CD1c-positive myeloid dendritic cell (primary cell): ENCODE results near the gene PI4KB.
"Not testable (repeated sequence)": the region's sequence is repeated elsewhere in the genome, so short reads cannot be mapped to it uniquely, and the experiment has no call there.

Experiments
- DNase-seq: peaks from one replicate; pipeline ENCODE4 v3.0.0-alpha.2; 2016; ENCODE audit errors: extremely low spot score

The PI4KB gene

GRCh38 chr1:151327223-151327902 lies at the start of gene PI4KB:
TSS of gene PI4KB (minus strand) at chr1:151327416. CDS start at chr1:151316481, 10,935 bp downstream.
- peak; percentile 98 for DNase-seq

- DNase-seq = no peak
Measured at GRCh38 chr1:151373196-151373595, 46.0 kb upstream of the PI4KB start.

- no peak for DNase-seq
Measured at GRCh38 chr1:151372058-151372934, 45.1 kb upstream of the PI4KB start, which contains the start of gene SELENBP1. TSS of gene SELENBP1 (minus strand) at chr1:151372705. CDS start at chr1:151372641, 64 bp downstream.

- DNase-seq = no peak
Measured at GRCh38 chr1:151371370-151372057, 44.3 kb upstream of the PI4KB start.

- DNase-seq = no peak
Measured at GRCh38 chr1:151370211-151370911, 43.1 kb upstream of the PI4KB start.

GRCh38 chr1:151369621-151370048 lies 42.4 kb upstream of the PI4KB start:
- DNase-seq = no peak

GRCh38 chr1:151369302-151369610 lies 42.0 kb upstream of the PI4KB start:
- DNase-seq = no peak

- DNase-seq = no peak
Measured at GRCh38 chr1:151368393-151369301, 41.4 kb upstream of the PI4KB start.

- DNase-seq = no peak
Measured at GRCh38 chr1:151367658-151368392, 40.6 kb upstream of the PI4KB start.

- DNase-seq = no peak
Measured at GRCh38 chr1:151364996-151365395, 37.8 kb upstream of the PI4KB start.

- DNase-seq = no peak
Measured at GRCh38 chr1:151362308-151363155, 35.3 kb upstream of the PI4KB start.

GRCh38 chr1:151361883-151362282 lies 34.7 kb upstream of the PI4KB start:
- no peak for DNase-seq

- no peak for DNase-seq
Measured at GRCh38 chr1:151356696-151357095, 29.5 kb upstream of the PI4KB start.

GRCh38 chr1:151352021-151352718 lies 25.0 kb upstream of the PI4KB start:
- DNase-seq = no peak

- DNase-seq = not testable (repeated sequence)
Measured at GRCh38 chr1:151350323-151350722, 23.1 kb upstream of the PI4KB start.

GRCh38 chr1:151347523-151348246 lies 20.5 kb upstream of the PI4KB start:
- DNase-seq = no peak

- peak; percentile 99 for DNase-seq
Measured at GRCh38 chr1:151346769-151347522, 19.7 kb upstream of the PI4KB start, which contains the start of gene RFX5. TSS of gene RFX5 (minus strand) at chr1:151347252. CDS start at chr1:151346320, 932 bp downstream.
